Globus pallidus (tissue), 1 donor: ENCODE data around the gene TPPP.
A peak's percentile ranks its signal among the peaks of the same experiment; 100 is the strongest.

Experiments
- DNase-seq: peaks from one replicate; pipeline ENCODE4 v3.0.0-alpha.2; 2015; ENCODE audit warnings: low spot score

TPPP gene

DNA sequence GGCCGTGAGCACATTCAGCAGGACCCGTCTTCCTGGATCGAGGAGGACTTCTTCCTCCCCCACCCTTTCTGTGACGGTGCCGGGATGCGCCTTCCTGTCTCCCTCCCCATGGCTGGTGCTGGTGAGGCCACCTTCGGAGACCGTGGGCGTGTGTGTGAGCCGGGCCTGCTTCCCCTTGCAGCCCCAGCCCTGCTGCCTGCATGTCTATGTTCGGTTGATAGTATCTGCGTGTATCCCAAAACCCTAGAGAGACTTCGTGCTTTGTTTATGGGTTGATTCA lies 68.3 kb downstream of the TPPP start:
- no peak for DNase-seq

DNA sequence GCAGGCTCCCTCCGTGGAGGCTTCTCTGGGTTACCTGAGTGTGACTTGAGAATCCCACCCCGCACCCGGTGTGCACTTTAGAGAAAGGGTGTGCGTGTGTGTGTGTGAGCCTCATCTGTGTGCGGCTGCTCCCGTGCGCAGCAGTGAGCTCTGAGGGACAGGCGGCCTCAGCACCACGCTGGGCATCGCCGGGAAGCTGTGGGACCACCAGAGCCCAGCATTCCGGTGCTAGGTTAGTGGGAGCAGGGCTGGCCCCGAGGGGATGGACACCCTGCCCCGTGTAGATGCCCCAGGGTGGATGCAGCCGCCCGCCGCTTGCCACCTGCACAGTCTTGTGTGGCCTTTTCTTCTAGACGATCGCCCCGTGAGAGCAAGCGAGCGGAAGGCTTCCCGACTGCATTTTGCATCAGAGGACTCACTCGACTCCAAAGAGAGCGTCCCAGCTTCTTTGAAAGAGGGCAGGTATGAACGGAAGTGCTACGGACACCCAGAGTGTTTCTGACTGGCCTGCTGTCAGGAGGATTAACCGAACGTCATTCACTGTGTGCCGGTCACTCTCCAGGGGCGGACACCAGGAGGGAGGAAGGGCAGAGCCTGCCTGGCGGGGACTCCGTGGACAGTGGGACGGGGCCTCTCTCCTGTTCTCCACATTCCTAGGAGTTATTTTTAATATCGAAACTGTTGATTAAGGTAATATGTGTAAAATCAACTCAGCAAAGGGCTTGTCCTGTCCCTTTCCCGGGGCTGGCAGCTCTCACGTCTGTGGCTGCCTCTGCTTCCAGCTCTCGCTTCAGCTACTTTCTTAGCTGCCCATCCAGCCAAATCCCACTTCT lies 68.8 kb downstream of the TPPP start:
- DNase-seq = no peak

DNA sequence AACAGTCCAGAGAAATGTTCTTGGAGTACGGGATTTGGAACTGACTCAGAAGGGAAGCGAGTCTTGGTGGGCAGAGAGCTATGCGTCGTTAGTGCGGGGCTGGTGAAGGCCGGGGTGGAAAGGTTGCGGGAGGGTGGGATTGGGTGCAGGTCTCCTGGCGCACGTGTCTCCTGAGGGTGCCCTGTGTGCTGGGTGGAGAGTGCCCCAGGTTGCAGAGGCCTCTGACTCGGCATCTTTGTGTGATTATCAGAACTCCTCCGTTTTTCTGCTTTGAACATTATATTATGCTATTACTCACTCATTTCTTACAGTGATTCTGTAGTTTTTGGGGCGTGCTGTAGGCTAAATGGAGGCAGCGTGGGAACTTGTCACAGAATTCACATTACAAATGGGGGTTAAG lies 69.6 kb downstream of the TPPP start:
- DNase-seq = no peak

- no peak for DNase-seq
Measured at GRCh38 chr5:622946-623522, 70.1 kb downstream of the TPPP start.

- no peak for DNase-seq
Measured at GRCh38 chr5:622359-622758, 70.8 kb downstream of the TPPP start.

DNA sequence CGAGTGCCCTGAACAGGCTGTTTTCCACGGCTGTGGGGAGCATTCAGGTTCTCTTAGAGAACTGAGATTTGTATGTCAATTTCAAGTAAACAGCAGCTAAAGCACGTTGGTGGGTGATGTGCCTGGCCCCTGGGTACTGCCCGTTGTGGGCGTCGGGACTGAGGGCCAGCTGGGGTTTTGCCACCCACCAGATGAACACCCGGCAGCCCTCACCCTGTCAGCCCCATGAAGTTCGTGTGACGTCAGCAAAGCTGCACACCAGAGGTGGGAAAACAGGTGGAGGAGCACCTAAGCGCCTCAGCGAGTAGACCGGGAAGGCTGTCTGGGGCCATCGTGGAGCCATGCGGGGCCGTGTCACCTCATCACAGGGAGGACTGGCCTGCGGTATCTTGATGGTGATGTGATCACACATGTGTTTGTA lies 71.8 kb downstream of the TPPP start:
- DNase-seq = no peak

- no peak for DNase-seq
Measured at GRCh38 chr5:620586-621180, 72.5 kb downstream of the TPPP start.

- DNase-seq = no peak
Measured at GRCh38 chr5:620152-620551, 73.0 kb downstream of the TPPP start.

DNA sequence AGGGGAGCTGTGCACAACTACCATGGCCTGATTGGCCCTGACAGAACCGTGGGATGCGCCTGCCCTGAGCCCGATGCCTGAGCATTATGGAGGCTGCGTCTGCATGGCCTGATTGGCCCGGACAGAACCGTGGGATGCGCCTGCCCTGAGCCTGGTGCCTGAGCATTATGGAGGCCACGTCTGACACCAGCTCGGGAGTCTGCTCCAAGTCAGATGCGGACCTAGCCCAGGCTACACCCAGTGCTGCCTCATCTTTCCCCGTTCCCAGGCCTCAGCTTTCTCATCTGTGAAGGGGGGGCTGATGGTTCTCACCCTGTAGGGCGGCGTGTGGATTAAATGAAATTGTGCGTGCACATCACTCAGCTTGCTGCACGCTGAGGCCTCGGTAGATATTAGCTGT lies 73.7 kb downstream of the TPPP start:
- no peak for DNase-seq

GRCh38 chr5:618450-618849 lies 74.7 kb downstream of the TPPP start:
- DNase-seq = no peak

DNA sequence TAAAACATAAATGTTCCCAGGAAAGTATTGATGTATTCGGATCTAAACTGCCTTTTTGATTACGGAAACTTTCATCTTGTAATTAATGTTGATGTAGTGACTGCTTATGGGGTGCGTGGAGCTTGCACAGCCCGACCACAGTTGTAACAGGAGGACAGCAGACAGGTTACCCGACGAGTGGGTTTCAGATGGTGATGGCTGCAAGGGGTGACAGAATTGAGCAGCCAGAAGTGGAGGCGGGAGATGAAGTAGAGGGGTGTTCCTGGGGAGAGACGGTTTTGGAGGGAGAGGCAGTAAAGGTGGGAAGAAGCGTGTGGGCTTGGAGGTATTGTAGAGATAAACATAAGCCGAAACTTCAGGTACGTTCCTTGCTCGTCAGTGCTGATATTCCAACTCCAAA lies 75.3 kb downstream of the TPPP start:
- no peak for DNase-seq

- no peak for DNase-seq
Measured at GRCh38 chr5:616484-617039, 76.6 kb downstream of the TPPP start.

GRCh38 chr5:612498-613424 lies 80.4 kb downstream of the TPPP start:
- no peak for DNase-seq

DNA sequence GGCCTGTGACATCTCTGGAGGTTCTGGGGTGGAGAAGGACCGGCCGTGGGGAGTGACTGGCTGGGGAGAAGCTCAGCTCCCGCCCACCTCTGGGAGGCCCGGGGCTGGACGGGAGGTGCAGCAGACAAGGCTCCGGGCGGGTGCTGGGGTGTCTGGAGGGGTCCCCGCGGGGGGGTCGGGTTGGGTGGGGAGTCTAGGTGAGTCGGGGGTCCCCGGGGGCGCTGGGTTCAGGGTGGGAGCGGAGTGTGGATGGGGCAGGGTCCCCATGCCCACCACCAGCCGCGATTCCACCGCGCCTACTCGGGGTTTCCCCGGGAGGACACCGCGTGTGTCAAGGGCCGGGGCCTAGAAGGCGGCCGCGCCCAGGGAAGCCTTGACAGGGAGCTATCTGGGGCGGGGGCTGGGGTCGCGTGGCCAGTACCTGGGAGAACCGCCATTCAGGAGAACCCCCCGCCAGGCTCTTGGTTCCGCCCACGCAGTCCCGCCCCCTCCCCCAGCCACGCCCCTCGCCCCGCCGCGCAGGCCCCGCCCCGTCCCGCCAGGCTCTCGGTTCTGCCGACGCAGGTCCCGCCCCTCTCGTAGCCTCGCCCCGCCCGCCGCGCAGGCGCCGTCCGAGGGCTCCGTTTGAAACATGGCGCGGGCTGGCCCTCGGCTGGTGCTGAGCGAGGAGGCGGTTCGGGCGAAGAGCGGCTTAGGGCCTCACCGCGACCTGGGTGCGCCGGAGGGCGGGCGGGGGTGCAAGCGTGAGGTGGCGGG lies 81.2 kb downstream of the TPPP start, which contains the start of gene CEP72:
Gene CEP72, plus strand, starts transcription at position 610 of the 756 bp plus-strand sequence. Its CDS starts 22 bp downstream, at position 632.
- DNase-seq = peak; percentile 86

DNA sequence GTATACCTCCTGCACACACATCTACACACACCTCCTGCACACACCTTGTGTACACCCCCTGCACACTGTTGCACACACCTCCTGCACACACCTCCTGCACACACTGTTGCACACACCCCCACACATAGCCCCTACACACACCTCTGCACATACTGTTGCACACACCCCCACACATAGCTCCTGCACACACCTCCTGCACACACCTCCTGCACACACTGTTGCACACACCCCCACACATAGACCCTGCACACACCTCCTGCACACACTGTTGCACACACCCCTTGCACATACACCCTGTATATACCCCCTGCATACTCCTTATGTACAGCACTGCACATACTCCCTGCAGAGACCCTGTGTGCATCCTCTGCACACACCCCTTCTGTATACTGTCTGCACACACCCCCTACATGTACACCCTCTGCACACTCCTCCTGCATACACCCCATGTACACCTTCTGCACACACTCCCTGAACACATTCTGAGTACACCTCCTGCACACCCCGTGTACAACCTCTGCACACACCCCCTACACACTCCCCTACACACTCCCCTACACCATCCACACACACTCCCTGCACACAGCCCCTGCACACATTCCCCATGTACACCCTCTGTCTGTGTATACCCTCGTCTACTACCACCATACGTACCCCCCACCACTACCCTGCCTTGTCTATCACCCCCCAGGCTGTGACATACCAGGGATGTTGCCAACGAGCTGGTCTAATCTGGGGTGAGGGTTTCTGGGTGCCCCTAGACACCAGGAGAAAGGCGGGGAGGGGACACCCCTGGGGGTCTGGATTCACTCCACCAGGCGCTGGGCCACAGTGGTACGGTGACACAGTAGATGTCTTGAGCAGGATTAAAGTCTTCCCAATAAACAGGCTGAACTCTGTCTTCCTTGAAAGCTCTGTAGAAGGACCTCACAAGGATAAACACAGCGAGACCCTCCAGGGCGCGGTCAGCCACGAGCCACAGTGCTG lies 82.1 kb downstream of the TPPP start:
- no peak for DNase-seq

DNA sequence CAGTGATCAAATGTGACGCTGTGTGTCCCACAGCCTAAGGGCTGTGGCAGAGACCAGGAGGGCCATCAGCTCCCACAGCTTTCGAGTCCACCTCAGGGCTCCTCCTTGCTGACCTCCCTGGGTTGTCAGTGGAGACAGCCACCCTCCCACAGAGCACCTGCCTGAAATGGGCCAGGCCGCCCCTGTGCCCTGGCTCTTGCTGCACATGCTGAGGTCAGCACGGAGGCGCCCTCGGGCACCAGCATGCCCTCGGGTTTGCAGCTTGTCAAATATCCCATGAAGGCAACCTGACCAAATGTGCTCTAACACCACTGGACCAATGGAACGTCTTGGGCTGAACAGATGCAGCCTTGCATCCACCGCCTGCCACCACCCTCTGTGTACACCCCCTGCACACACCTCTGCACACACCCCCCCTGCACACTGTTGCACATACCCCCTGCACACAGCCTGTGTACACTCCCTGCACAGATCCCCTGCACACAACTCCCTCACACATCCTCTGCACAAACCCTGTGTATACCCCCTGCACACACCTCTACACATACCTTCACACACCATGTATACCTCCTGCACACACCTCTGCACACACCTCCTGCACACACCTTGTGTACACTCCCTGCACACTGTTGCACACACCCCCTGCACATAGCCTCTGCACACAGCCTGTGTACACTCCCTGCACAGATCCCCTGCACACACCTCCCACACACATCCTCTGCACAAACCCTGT lies 83.0 kb downstream of the TPPP start:
- no peak for DNase-seq
